ENCODE results near the gene CYP27A1. TPM values are rescaled to one million over a fixed set of nuclear protein-coding genes. Genes with fewer than 3 reads are reported as not detected.

CYP27A1 gene
- total RNA-seq, result 10 to 100 TPM; 25.6 to 65.0 (median 28.8) TPM

DNA sequence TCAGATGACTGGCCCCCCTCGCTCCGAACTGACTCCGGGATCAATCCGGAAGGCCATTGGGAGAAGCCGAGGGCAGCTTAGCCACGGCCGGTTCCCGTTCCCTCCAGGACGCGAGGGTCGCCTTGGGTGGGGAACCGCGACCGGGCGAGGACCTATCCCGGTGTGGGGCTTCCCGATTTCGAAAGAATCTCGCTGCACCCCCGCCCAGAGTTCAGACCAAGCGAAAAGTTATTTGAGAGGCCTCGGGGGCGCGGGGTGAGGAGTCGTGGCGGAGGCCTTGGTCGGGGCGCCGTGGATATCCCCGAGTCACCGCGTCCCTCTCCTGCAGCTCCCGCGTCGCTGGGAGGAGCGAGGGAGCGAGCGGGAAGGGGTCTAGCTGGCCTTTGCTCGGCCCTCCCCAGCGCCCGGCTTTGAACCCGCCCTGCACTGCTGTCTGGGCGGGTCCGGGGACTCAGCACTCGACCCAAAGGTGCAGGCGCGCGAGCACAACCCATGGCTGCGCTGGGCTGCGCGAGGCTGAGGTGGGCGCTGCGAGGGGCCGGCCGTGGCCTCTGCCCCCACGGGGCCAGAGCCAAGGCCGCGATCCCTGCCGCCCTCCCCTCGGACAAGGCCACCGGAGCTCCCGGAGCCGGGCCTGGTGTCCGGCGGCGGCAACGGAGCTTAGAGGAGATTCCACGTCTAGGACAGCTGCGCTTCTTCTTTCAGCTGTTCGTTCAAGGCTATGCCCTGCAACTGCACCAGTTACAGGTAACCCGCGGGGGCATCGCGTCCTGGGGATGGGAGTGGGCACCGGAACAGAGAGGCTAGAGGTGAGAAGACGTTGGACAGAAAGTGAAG, at the start of gene CYP27A1:
Gene CYP27A1 (plus strand): TSS at position 457 of the 837 bp plus-strand sequence. CDS start 36 bp downstream, at position 493.
- intact Hi-C loops (cut with DNase I; ENCODE audit: low total_unique reads), result no loop called here
- Histone ChIP-seq H3K9me3 (no peaks in the 10 kb centered on the region), H3K27me3 (no peaks in the 10 kb centered on the region), H3K36me3 (no peaks in the 10 kb centered on the region), H3K27ac (peak within 1 kb of the TSS; percentile 91), H3K4me3 (peak within 1 kb of the TSS; percentile 69 to 80 (median 76)), H3K4me1 (no peaks in the 10 kb centered on the region)
- TF ChIP-seq, protein P1, sequence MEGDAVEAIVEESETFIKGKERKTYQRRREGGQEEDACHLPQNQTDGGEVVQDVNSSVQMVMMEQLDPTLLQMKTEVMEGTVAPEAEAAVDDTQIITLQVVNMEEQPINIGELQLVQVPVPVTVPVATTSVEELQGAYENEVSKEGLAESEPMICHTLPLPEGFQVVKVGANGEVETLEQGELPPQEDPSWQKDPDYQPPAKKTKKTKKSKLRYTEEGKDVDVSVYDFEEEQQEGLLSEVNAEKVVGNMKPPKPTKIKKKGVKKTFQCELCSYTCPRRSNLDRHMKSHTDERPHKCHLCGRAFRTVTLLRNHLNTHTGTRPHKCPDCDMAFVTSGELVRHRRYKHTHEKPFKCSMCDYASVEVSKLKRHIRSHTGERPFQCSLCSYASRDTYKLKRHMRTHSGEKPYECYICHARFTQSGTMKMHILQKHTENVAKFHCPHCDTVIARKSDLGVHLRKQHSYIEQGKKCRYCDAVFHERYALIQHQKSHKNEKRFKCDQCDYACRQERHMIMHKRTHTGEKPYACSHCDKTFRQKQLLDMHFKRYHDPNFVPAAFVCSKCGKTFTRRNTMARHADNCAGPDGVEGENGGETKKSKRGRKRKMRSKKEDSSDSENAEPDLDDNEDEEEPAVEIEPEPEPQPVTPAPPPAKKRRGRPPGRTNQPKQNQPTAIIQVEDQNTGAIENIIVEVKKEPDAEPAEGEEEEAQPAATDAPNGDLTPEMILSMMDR (IDR thresholded peaks at IDR 0.05), result no peak
- TF ChIP-seq POLR2AphosphoS5 (IDR thresholded peaks at IDR 0.05), result peak; percentile 12 to 52 (median 37)
- TF ChIP-seq POLR2A (IDR thresholded peaks at IDR 0.05), result peak; percentile 18
- peak; percentile 50 to 58 for DNase-seq (ENCODE audit: low spot score in 2 of 2)

DNA sequence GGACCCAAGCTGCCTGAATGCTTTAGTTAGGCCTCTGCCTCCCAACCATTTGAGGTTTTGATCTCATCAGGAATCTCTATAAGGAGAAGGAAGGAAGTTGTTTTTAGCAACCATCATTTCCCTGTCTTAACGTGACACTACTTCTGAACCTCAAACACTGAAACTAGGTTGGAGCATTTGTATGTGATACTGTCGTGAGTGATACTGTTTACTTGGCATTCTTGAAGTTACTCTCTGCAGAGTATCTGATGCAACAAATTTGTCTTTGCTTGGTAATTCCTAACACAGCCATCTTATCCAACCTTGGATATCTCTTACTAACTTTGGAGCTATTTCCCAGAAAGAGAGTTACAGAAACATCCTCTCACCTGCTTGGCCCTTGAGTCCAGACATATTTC, 49.2 kb upstream of the CYP27A1 start:
- H3K27ac ChIP-seq, result peak overlapping the region; percentile 86 to 88
- intact Hi-C loops (cut with DNase I; ENCODE audit: low total_unique reads), result no loop called here
- TF ChIP-seq, protein P1 (IDR thresholded peaks at IDR 0.05), result no peak
- TF ChIP-seq POLR2AphosphoS5 (IDR thresholded peaks at IDR 0.05) (no peak), POLR2A (IDR thresholded peaks at IDR 0.05) (no peak)

DNA sequence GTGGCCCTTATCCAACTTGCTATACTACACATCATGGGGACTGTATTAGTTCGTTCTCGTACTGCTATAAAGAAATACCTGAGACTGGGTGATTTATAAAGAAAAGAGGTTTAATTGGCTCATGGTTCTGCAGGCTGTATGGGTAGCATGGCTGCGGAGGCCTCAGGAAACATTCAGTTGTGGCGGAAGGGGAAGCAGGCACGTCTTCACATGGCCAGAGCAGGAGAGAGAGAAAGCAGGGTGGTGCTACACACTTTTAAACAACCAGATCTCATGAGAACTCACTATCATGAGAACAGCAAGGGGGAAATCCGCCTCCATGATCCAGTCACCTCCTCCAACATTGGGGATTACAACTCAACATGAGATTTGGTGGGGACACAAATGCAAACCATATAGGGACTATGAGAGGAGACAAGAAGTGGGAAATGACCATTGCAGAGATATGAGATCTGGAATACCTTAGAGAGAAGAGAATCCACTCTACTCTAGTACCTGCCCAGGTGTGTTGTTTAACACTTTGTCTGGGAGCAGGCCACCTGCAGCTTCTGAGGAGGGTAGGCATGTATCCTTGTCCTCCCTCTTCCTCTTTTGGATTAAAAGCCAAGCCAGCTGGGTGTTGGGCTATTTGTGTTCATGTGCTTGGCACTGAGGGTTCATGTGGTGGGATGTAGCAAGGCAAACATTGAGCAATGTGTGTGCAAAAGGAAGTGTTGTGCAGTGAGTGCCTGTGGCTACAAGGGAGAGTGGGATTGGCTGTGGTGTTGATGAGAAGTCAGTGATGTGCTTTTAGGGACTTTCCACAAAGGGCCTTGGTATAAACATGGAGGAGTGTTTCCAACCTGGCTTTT, 48.6 kb upstream of the CYP27A1 start:
- no peaks in the 10 kb centered on the region for H3K27me3 ChIP-seq
- H3K27ac ChIP-seq, result peak overlapping the region; percentile 86 to 88
- TF ChIP-seq POLR2AphosphoS5 (IDR thresholded peaks at IDR 0.05) (peak; percentile 10 to 82 (median 74)), POLR2A (IDR thresholded peaks at IDR 0.05) (no peak)
- TF ChIP-seq, protein P1 (IDR thresholded peaks at IDR 0.05), result no peak
- H3K9me3 ChIP-seq, result no peaks in the 10 kb centered on the region
- DNase-seq (ENCODE audit: low spot score in 2 of 2), result peak in 1 of 2 donors; percentile 72
- peaks cover 4% of the 10 kb centered on the region for H3K36me3 ChIP-seq
- intact Hi-C loops (cut with DNase I; ENCODE audit: low total_unique reads), result no loop called here
- no peak overlapping the region for H3K4me3 ChIP-seq
- H3K4me1 ChIP-seq, result peaks cover 3 to 10% of the 10 kb centered on the region in 2 donors

More for the DNA sequence above, 49.2 kb upstream of the CYP27A1 start:
- H3K36me3 ChIP-seq, result peaks cover 2% of the 10 kb centered on the region
- peaks cover 3 to 10% of the 10 kb centered on the region in 2 donors for H3K4me1 ChIP-seq
- H3K9me3 ChIP-seq, result no peaks in the 10 kb centered on the region
- DNase-seq (ENCODE audit: low spot score in 2 of 2), result no peak
- H3K27me3 ChIP-seq, result no peaks in the 10 kb centered on the region
- H3K4me3 ChIP-seq, result no peak overlapping the region

DNA sequence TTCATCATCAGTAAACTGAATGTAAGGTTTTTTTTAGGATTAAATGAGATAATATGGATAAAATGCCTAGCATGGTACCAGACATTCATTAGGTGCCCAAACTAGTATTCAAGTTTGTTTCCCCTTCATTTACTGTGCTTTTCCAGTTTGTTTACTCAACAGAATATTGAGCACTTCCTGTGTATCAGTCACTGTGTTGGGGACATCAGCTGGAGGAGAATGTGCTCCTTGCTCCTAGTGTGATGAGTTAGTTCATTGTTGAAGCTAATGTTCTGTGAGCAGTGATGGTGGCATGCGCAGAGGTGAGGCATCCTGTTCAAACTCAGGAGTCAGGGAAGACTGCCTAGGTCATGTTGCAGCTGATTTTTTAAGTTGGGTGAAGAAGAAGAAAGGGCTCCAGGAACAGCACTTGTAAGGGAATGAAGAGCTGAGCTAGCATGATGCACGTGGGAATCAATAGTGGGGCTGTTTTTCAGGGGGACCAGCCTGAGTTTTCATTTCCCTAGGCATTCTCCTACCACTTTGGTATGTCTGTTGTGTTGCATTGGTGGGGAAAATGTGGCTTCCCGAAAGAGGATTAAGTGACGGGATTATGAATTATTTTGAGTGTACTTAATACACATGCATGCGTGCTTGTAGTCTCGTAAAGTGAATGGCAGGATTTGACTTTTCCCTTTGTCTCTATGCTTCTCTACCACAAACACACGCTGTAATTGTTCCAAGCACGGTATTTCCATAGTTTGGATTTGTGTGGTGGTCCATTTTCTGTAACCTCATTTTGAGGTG, 47.6 kb upstream of the CYP27A1 start:
- DNase-seq (ENCODE audit: low spot score in 2 of 2), result no peak
- Histone ChIP-seq H3K9me3 (no peaks in the 10 kb centered on the region), H3K27me3 (no peaks in the 10 kb centered on the region), H3K36me3 (peaks cover 4% of the 10 kb centered on the region), H3K4me1 (peaks cover 3 to 10% of the 10 kb centered on the region in 2 donors), H3K27ac (peak overlapping the region; percentile 86 to 88), H3K4me3 (no peak overlapping the region)
- TF ChIP-seq POLR2AphosphoS5 (IDR thresholded peaks at IDR 0.05) (no peak), POLR2A (IDR thresholded peaks at IDR 0.05) (no peak)
- TF ChIP-seq, protein P1 (IDR thresholded peaks at IDR 0.05), result no peak
- intact Hi-C loops (cut with DNase I; ENCODE audit: low total_unique reads), result no loop called here
